ENCODE results near the gene TMEM229B. TPM values are rescaled to one million over a fixed set of nuclear protein-coding genes. Genes with fewer than 3 reads are reported as not detected.

Gene TMEM229B
- under 0.01 and 0.22 TPM in 2 replicates for total RNA-seq

DNA sequence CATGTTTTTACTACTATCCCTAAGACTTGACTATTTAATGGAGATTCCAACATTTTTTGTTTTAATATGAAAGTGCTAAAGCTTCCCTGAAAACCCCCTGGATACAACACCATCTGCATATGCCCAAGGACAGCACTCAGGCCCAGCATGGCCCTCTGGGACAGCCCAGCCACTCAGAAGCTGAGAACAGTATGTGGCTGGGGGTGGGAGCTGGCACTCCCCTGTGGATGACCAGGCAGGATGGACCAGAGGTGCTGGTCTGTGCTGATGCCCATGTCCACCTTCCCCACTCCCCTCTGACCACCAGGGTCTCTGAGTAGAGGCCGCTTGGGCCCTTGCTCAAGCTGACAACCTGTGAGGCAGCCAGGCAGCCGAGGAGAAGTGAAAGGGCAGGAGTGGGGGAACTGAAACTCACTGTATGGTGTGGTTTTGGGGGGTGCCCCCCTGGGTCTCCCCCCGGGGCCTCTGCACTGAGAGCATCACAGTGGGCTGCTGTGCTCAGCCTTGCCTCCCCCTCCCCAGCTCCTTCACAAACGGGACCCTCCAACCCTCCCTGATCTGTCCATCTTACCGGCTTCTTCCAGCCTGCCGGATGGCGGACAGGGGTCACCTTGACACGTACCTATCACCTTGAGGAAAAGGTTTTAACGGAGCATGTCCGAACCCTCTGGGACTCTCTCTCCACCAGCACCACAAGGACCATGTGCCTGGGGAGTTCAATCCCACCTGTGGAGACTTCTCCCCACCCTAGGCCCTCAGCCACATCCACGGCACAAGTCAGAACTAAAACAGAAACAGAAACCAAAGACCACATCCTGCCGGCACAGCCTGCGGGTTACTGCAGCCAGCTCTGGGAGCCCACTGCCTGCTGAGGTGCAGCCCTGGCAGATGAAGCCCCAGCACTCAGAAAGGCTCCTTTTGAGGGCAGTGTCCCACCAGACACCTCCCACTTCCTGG is at the start of gene TMEM229B:
TSS of gene TMEM229B (minus strand) at position 785 of the 957 bp plus-strand sequence. CDS start 14,798 bp downstream, outside the sequence.

GRCh38 chr14:67532998-67533753 is 44.7 kb upstream of the TMEM229B start, which contains the start of gene PLEKHH1:
Gene PLEKHH1 (plus strand): TSS chr14:67533290. CDS start chr14:67541868, 8,578 bp downstream.

Small RNAs within 50 kb of the gene (small RNA-seq; reads per million reads assigned to genes)
- gene MIR5694, result not detected

Other genes starting within 250 kb of the TMEM229B start
- 11.4 and 13.2 TPM in 2 replicates for gene PALS1, start 247.3 kb downstream of the TMEM229B start, total RNA-seq
- gene ATP6V1D, start 128.9 kb downstream of the TMEM229B start, total RNA-seq, result 56.9 and 90.8 TPM in 2 replicates
- 94.2 and 101 TPM in 2 replicates for gene EIF2S1, start 128.4 kb downstream of the TMEM229B start, total RNA-seq
- gene PLEK2, start 76.6 kb downstream of the TMEM229B start, total RNA-seq, result 22.4 and 26.7 TPM in 2 replicates
- gene PLEKHH1, start 44.6 kb upstream of the TMEM229B start, total RNA-seq, result 1.2 and 1.4 TPM in 2 replicates
- gene PIGH, start 111.5 kb upstream of the TMEM229B start, total RNA-seq, result 15.8 and 19.2 TPM in 2 replicates
- 0.79 and 1.7 TPM in 2 replicates for gene ARG2, start 131.2 kb upstream of the TMEM229B start, total RNA-seq
- 49.2 and 55.0 TPM in 2 replicates for gene VTI1B, start 185.9 kb upstream of the TMEM229B start, total RNA-seq
- 27.5 and 87.1 TPM in 2 replicates for gene RDH11, start 207.0 kb upstream of the TMEM229B start, total RNA-seq
- gene RDH12, start 213.2 kb upstream of the TMEM229B start, total RNA-seq, result not detected in 2 replicates